ENCODE results near the gene TRAM2.

TRAM2 gene

GRCh38 chr6:52527436-52527835 lies 49.4 kb downstream of the TRAM2 start:
- no peak for DNase-seq (ENCODE audit: low spot score)

GRCh38 chr6:52526634-52527033 lies 50.2 kb downstream of the TRAM2 start:
- DNase-seq (ENCODE audit: low spot score) = no peak

- DNase-seq (ENCODE audit: low spot score) = no peak
These were observed 51.9 kb downstream of the TRAM2 start for GRCh38 chr6:52524918-52525317.

GRCh38 chr6:52523378-52524142 lies 53.3 kb downstream of the TRAM2 start:
- DNase-seq (ENCODE audit: low spot score) = no peak

GRCh38 chr6:52522655-52523054 lies 54.2 kb downstream of the TRAM2 start:
- DNase-seq (ENCODE audit: low spot score) = peak; percentile 76

- DNase-seq (ENCODE audit: low spot score) = no peak
These were observed 54.7 kb downstream of the TRAM2 start for GRCh38 chr6:52522151-52522626.

GRCh38 chr6:52519618-52520017 lies 57.2 kb downstream of the TRAM2 start:
- DNase-seq (ENCODE audit: low spot score) = no peak

GRCh38 chr6:52518279-52518945 lies 58.4 kb downstream of the TRAM2 start:
- no peak for DNase-seq (ENCODE audit: low spot score)

GRCh38 chr6:52517502-52518278 lies 59.2 kb downstream of the TRAM2 start:
- DNase-seq (ENCODE audit: low spot score) = peak; percentile 91

- DNase-seq (ENCODE audit: low spot score) = no peak
These were observed 59.9 kb downstream of the TRAM2 start for GRCh38 chr6:52516943-52517342.

- no peak for DNase-seq (ENCODE audit: low spot score)
These were observed 60.6 kb downstream of the TRAM2 start for GRCh38 chr6:52516269-52516668.

- DNase-seq (ENCODE audit: low spot score) = no peak
These were observed 61.5 kb downstream of the TRAM2 start for GRCh38 chr6:52515219-52515960.

- no peak for DNase-seq (ENCODE audit: low spot score)
These were observed 62.3 kb downstream of the TRAM2 start for GRCh38 chr6:52514514-52514913.

GRCh38 chr6:52513896-52514295 lies 63.0 kb downstream of the TRAM2 start:
- no peak for DNase-seq (ENCODE audit: low spot score)

GRCh38 chr6:52513464-52513863 lies 63.4 kb downstream of the TRAM2 start:
- DNase-seq (ENCODE audit: low spot score) = no peak

- peak; percentile 76 for DNase-seq (ENCODE audit: low spot score)
These were observed 64.7 kb downstream of the TRAM2 start for GRCh38 chr6:52512199-52512598.

- DNase-seq (ENCODE audit: low spot score) = no peak
These were observed 65.2 kb downstream of the TRAM2 start for GRCh38 chr6:52511572-52512151.

- no peak for DNase-seq (ENCODE audit: low spot score)
These were observed 65.7 kb downstream of the TRAM2 start for GRCh38 chr6:52511163-52511562.

- DNase-seq (ENCODE audit: low spot score) = no peak
These were observed 66.7 kb downstream of the TRAM2 start for GRCh38 chr6:52510213-52510562.

GRCh38 chr6:52509281-52510212 lies 67.3 kb downstream of the TRAM2 start:
- DNase-seq (ENCODE audit: low spot score) = no peak

All from kidney capillary endothelial cell (primary cell).